ENCODE measurements around the gene KIF26B. TPM values are rescaled to one million over a fixed set of nuclear protein-coding genes. Genes with fewer than 3 reads are reported as not detected.

Gene KIF26B
- total RNA-seq, 1 experiment from 2014 or later = 1.2 TPM

- no peak for TF ChIP-seq MAX (CRISPR knock-in tag; IDR thresholded peaks at IDR 0.05)
- TF ChIP-seq CREB1 (CRISPR knock-in tag; IDR thresholded peaks at IDR 0.05) = no peak
- TF ChIP-seq OVOL2 (CRISPR knock-in tag; IDR thresholded peaks at IDR 0.05; ENCODE audit: borderline replicate concordance) = no peak
- TF ChIP-seq MXD4 (CRISPR knock-in tag; IDR thresholded peaks at IDR 0.05; ENCODE audit: borderline replicate concordance) = no peak
- TF ChIP-seq KAT7 (CRISPR knock-in tag; IDR thresholded peaks at IDR 0.05; ENCODE audit: borderline replicate concordance) = no peak
- no peak for TF ChIP-seq NFYB (CRISPR knock-in tag; conservative IDR thresholded peaks at IDR 0.05; ENCODE audit: low read depth)
- Mint-ChIP-seq H3K27ac (no peak overlapping the region), H3K36me3 (no peaks in the 10 kb centered on the region), H3K9me3 (no peaks in the 10 kb centered on the region), H3K27me3 (ENCODE audit: low read depth) (no peaks in the 10 kb centered on the region), H3K4me1 (peaks cover 11% of the 10 kb centered on the region), H3K4me3 (no peak overlapping the region)
- POLR2A ChIA-PET = no interaction called here
- CTCF ChIA-PET = no interaction called here
- ATAC-seq = no peak
- no peak for DNase-seq (ENCODE audit: low spot score)
These were observed 313.0 kb downstream of the KIF26B start for GRCh38 chr1:245467804-245468203.

GRCh38 chr1:245469006-245469405, 314.2 kb downstream of the KIF26B start:
- TF ChIP-seq ESRRA (CRISPR knock-in tag; IDR thresholded peaks at IDR 0.05; ENCODE audit: borderline replicate concordance) (no peak), ZBTB43 (CRISPR knock-in tag; IDR thresholded peaks at IDR 0.05) (no peak), CREB1 (CRISPR knock-in tag; IDR thresholded peaks at IDR 0.05) (no peak), ZNF121 (CRISPR knock-in tag; IDR thresholded peaks at IDR 0.05) (no peak), PRDM15 (CRISPR knock-in tag; IDR thresholded peaks at IDR 0.05) (no peak), NFATC4 (CRISPR knock-in tag; IDR thresholded peaks at IDR 0.05) (no peak), OVOL2 (CRISPR knock-in tag; IDR thresholded peaks at IDR 0.05; ENCODE audit: borderline replicate concordance) (no peak), ZNF317 (CRISPR knock-in tag; IDR thresholded peaks at IDR 0.05; ENCODE audit: borderline replicate concordance, low read depth) (no peak), SOX15 (CRISPR knock-in tag; IDR thresholded peaks at IDR 0.05) (no peak), RELA (CRISPR knock-in tag; IDR thresholded peaks at IDR 0.05; ENCODE audit: borderline replicate concordance) (no peak), IRF1 (CRISPR knock-in tag; IDR thresholded peaks at IDR 0.05) (no peak), ZNF512 (CRISPR knock-in tag; IDR thresholded peaks at IDR 0.05; ENCODE audit: borderline replicate concordance) (no peak), JUN (CRISPR knock-in tag; IDR thresholded peaks at IDR 0.05) (no peak), ZNF281 (CRISPR knock-in tag; IDR thresholded peaks at IDR 0.05) (no peak)
- ATAC-seq = no peak
- Mint-ChIP-seq H3K4me1 (peaks cover 11% of the 10 kb centered on the region), H3K27me3 (ENCODE audit: low read depth) (no peaks in the 10 kb centered on the region), H3K36me3 (no peaks in the 10 kb centered on the region), H3K27ac (no peak overlapping the region), H3K4me3 (no peak overlapping the region), H3K9me3 (no peaks in the 10 kb centered on the region)
- DNase-seq (ENCODE audit: low spot score) = no peak
- ChIA-PET CTCF (interaction anchor here (1.0 kb wide), 1 partner anchor 316 kb away, joined by 3 read pairs; no protein-coding TSS in a partner anchor), POLR2A (no interaction called here)
